HG02759 (cell line): ENCODE data around the gene ACBD3.

Source experiments
- ATAC-seq: cut with Tn5 transposase; IDR thresholded peaks from one replicate; pipeline ENCODE4 v1.9.1; 2021; ENCODE audit warnings: mild to moderate bottlenecking, moderate library complexity; ENCODE audit not compliant: unreplicated experiment

The ACBD3 gene

GRCh38 chr1:226202246-226202645 is 15.7 kb upstream of the ACBD3 start:
- no peak for ATAC-seq

GRCh38 chr1:226201029-226201593 is 14.6 kb upstream of the ACBD3 start:
- no peak for ATAC-seq

- no peak for ATAC-seq
Observed at GRCh38 chr1:226199971-226200370, 13.4 kb upstream of the ACBD3 start.

- no peak for ATAC-seq
Observed at GRCh38 chr1:226195144-226195543, 8.6 kb upstream of the ACBD3 start.

GRCh38 chr1:226187380-226187779 is 839 bp upstream of the ACBD3 start:
- ATAC-seq: no peak

- ATAC-seq: no peak
Observed at GRCh38 chr1:226187019-226187322, 430 bp upstream of the ACBD3 start.

GRCh38 chr1:226185141-226186036 is 1.2 kb downstream of the ACBD3 start:
- ATAC-seq: no peak

- no peak for ATAC-seq
Observed at GRCh38 chr1:226181996-226182714, 4.4 kb downstream of the ACBD3 start.

GRCh38 chr1:226176870-226177269 is 9.7 kb downstream of the ACBD3 start:
- no peak for ATAC-seq

- no peak for ATAC-seq
Observed at GRCh38 chr1:226172589-226172988, 14.0 kb downstream of the ACBD3 start.

GRCh38 chr1:226166341-226166740 is 20.2 kb downstream of the ACBD3 start:
- ATAC-seq: no peak

- no peak for ATAC-seq
Observed at GRCh38 chr1:226164154-226164553, 22.4 kb downstream of the ACBD3 start.

- no peak for ATAC-seq
Observed at GRCh38 chr1:226162898-226163297, 23.6 kb downstream of the ACBD3 start.

- ATAC-seq: no peak
Observed at GRCh38 chr1:226158983-226159382, 27.6 kb downstream of the ACBD3 start.

- ATAC-seq: no peak
Observed at GRCh38 chr1:226158457-226158856, 28.1 kb downstream of the ACBD3 start.

GRCh38 chr1:226157761-226158316 is 28.7 kb downstream of the ACBD3 start:
- no peak for ATAC-seq

GRCh38 chr1:226154593-226154992 is 31.9 kb downstream of the ACBD3 start:
- no peak for ATAC-seq

- no peak for ATAC-seq
Observed at GRCh38 chr1:226149806-226150205, 36.7 kb downstream of the ACBD3 start.

- ATAC-seq: no peak
Observed at GRCh38 chr1:226148121-226148648, 38.4 kb downstream of the ACBD3 start.

- no peak for ATAC-seq
Observed at GRCh38 chr1:226144045-226144444, 42.5 kb downstream of the ACBD3 start.

- ATAC-seq: no peak
Observed at GRCh38 chr1:226135709-226136108, 50.8 kb downstream of the ACBD3 start.
